RWPE1 (cell line): Measurements from ENCODE around the gene PTAFR.

ENCODE experiments used
- CTCF ChIA-PET: fragments of 350-600 bp; sonication (Branson Sonifier 250); formaldehyde crosslinking; extraction: SDS; loops from one replicate; lab custom pipeline; 2021; lab: Yijun Ruan, JAX
- POLR2A ChIA-PET: fragments of 400-600 bp; formaldehyde crosslinking; extraction: SDS; loops from one replicate; lab custom pipeline; 2020; ENCODE audit warnings: antibody characterized with exemption; ENCODE audit not compliant: low non-redundant PET; lab: Yijun Ruan, JAX
- DNase-seq: peaks from one replicate; pipeline ENCODE4 v3.0.0; 2012; ENCODE audit warnings: low spot score
- H3K27ac ChIP-seq: fragments of 450-650 bp; 2 replicates; pipeline ENCODE4 v1.5.1; 2017
- TF ChIP-seq, protein P1 (sequence below): fragments of 450-650 bp; conservative IDR thresholded peaks from 2 replicates; pipeline ENCODE4 v1.5.1; 2017; ENCODE audit warnings: low read depth, mild to moderate bottlenecking

The PTAFR gene

DNA sequence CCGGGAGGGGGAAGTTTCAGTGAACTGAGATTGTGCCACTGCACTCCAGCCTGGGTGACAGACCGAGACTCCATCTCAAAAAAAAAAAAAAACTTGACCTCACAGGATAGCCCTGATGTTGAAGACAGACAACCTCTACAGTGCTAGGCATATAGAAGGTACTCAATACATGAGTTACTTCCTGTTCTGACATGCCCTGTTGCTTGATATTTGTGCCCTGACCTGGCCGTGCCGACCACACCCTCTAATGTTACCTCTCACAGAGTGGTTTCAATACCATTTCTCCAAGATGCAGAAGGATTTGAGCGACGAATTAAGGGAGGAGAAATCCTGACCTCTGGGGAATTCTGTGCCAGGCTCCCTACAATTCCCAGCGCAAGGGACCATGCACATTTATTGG, 5.2 kb downstream of the PTAFR start:
- DNase-seq: no peak
- TF ChIP-seq, protein P1, sequence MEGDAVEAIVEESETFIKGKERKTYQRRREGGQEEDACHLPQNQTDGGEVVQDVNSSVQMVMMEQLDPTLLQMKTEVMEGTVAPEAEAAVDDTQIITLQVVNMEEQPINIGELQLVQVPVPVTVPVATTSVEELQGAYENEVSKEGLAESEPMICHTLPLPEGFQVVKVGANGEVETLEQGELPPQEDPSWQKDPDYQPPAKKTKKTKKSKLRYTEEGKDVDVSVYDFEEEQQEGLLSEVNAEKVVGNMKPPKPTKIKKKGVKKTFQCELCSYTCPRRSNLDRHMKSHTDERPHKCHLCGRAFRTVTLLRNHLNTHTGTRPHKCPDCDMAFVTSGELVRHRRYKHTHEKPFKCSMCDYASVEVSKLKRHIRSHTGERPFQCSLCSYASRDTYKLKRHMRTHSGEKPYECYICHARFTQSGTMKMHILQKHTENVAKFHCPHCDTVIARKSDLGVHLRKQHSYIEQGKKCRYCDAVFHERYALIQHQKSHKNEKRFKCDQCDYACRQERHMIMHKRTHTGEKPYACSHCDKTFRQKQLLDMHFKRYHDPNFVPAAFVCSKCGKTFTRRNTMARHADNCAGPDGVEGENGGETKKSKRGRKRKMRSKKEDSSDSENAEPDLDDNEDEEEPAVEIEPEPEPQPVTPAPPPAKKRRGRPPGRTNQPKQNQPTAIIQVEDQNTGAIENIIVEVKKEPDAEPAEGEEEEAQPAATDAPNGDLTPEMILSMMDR: no peak
- no peak overlapping the region for H3K27ac ChIP-seq
- POLR2A ChIA-PET: no interaction called here
- CTCF ChIA-PET: no interaction called here

DNA sequence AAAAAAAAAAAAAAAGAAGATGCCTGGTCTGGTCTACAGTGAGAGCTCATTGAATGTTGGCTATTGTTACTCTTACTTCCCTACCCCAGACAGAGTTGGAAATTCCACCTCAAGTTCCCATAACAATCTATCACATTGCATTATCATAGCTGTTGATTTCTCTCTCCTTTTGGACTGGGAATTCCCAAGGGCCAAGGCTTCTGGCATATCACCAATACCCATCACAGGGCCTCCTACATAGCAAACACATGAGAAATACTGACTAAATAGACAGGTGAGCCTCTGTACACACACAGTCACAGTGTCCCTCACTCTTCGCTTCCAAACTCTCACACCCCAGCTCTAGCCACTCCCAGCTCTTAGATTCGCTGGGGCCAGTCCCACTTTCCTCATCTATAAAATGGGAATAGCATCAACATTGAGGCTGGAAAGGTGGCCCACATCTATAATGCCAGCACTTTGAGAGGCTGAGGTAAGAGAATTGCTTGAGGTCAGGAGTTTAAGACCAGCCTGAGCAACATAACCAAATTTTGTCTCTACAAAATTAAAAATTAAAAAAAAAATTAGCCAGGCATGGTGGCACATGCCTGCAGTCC, 6.4 kb downstream of the PTAFR start:
- TF ChIP-seq, protein P1: no peak
- DNase-seq: no peak
- CTCF ChIA-PET: interaction anchor here (0.8 kb wide), 1 partner anchor 10 kb away, joined by 5 read pairs; no protein-coding TSS in a partner anchor
- POLR2A ChIA-PET: no interaction called here
- H3K27ac ChIP-seq: no peak overlapping the region

DNA sequence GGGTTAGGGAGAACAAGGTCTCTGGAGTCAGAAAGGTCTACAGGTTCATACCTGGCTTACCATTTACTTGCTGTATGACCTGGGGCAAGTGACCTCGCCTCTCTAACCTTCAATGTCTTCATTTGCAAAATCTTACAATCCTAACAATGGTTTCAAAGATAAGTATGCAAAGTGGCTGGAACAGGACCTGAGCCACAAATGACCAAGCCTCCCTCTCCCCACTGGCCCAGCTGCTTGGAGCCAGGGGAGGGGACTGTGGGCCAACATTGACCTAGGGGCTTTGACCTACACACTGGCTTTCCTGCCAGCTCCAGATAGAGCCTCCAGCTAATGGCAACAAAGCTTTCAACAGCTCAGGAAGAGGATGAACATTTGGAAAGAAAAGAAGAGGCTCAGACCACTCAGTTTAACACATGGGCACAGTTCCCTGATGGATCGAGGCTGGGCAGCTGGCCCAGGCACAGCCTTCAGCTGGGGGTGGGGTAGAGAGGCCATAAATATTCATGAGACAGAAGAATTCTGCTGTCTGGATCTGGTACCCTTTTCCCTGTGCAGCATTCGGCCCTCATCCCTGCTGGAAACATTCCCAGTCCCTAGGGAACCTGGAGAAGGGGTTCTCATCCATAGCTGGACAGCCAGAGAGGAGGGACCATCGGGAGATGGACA, 12.9 kb downstream of the PTAFR start:
- TF ChIP-seq, protein P1: no peak
- no peak overlapping the region for H3K27ac ChIP-seq
- DNase-seq: no peak
- ChIA-PET CTCF (interaction anchor here (1.0 to 2.3 kb wide), 2 partner anchors 45 to 72 kb away, joined by 4 to 13 read pairs; no protein-coding TSS in a partner anchor), POLR2A (no interaction called here)

DNA sequence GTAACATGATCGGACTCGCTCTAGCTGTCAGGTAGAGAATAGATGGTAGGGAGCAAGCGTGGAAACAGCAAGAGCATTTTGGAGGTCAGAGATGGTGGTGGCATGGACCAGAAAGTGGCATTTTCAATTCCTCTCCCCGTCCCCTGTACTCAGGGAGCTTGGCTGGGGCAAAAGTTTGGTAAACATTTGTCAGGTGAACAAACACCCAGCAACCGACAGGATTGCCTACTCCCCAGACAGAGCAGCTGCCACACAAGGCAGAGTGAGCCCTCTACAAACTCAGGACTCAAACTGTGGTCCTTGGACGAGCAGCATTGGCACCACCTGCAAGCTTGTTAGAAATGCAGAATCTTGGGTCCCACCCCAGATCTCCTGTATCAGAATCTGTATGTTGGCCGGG, 14.3 kb downstream of the PTAFR start:
- CTCF ChIA-PET: interaction anchor here (0.7 to 2.3 kb wide), 2 partner anchors 35 to 47 kb away, joined by 4 to 13 read pairs; no protein-coding TSS in a partner anchor
- POLR2A ChIA-PET: no interaction called here
- no peak overlapping the region for H3K27ac ChIP-seq
- TF ChIP-seq, protein P1: no peak
- DNase-seq: no peak

DNA sequence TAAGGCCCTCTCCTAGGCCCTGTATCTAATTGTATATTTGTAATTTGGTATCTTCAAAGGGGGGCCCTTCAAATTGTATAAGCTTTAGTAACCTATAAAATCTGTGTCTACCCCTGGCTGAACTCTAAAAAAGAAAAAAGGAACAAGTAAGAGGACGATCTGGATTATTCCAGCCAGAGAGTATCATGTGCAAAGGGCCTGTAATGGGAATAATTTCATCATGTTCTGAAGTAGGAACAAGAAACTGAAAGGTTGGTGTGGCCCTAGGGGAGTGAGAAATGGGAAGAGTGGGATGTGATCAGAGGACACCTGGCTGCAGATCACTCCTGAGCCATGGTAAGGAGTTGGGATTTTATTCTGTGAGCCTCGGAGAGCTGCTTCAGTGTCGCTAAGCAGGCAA, 14.7 kb downstream of the PTAFR start:
- no peak overlapping the region for H3K27ac ChIP-seq
- ChIA-PET CTCF (interaction anchor here (0.5 to 2.3 kb wide), 3 partner anchors 36 to 660 kb away, joined by 4 to 13 read pairs (median 4); no protein-coding TSS in a partner anchor), POLR2A (no interaction called here)

DNA sequence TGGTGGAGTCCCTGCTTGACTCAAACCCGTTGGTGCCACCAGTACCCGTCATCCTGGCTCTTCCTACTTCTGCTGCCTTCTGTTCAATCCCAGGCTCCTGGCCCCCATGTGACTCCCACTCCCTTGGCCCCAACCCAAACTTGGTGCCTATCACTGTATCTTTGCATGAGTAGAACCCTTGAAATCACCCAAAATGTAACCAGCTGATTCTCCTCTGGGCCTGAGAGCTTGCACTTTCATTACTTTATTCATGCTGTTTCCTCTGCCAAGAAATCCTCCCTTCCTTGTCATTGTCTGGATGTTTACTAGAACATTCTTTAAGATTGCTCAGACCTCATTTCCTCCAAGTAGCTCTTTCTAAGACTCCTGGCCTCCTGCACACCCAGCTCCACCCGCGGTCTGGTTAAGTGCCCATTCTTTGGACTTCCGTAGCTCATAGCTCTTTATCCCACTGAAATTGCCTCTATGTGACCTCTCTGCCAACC, 15.7 kb downstream of the PTAFR start:
- peak; percentile 22 for DNase-seq
- CTCF ChIA-PET: interaction anchor here (0.6 to 1.0 kb wide), 2 partner anchors 9 to 161 kb away, joined by 5 read pairs; no protein-coding TSS in a partner anchor
- H3K27ac ChIP-seq: peak overlapping the region; percentile 34; the same call in 1 of the 2 replicates
- TF ChIP-seq, protein P1: no peak
- POLR2A ChIA-PET: no interaction called here

More for the DNA sequence above, 14.7 kb downstream of the PTAFR start:
- TF ChIP-seq, protein P1: no peak
- no peak for DNase-seq
